ENCODE measurements around the gene BHLHE23.

- TF ChIP-seq POLR2A (IDR thresholded peaks at IDR 0.05): no peak
- TF ChIP-seq, protein P1, sequence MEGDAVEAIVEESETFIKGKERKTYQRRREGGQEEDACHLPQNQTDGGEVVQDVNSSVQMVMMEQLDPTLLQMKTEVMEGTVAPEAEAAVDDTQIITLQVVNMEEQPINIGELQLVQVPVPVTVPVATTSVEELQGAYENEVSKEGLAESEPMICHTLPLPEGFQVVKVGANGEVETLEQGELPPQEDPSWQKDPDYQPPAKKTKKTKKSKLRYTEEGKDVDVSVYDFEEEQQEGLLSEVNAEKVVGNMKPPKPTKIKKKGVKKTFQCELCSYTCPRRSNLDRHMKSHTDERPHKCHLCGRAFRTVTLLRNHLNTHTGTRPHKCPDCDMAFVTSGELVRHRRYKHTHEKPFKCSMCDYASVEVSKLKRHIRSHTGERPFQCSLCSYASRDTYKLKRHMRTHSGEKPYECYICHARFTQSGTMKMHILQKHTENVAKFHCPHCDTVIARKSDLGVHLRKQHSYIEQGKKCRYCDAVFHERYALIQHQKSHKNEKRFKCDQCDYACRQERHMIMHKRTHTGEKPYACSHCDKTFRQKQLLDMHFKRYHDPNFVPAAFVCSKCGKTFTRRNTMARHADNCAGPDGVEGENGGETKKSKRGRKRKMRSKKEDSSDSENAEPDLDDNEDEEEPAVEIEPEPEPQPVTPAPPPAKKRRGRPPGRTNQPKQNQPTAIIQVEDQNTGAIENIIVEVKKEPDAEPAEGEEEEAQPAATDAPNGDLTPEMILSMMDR (IDR thresholded peaks at IDR 0.05): no peak
Observed at GRCh38 chr20:63047946-63048345, 41.2 kb upstream of the BHLHE23 start.

Data from uterus (tissue), 2 donors.